ENCODE measurements around the gene RBM20. TPM values are rescaled to one million over a fixed set of nuclear protein-coding genes. Genes with fewer than 3 reads are reported as not detected.

Gene RBM20
- total RNA-seq, 4 donors from 2014 or later = 0.54 to 4.3 (median 1.5) TPM

DNA sequence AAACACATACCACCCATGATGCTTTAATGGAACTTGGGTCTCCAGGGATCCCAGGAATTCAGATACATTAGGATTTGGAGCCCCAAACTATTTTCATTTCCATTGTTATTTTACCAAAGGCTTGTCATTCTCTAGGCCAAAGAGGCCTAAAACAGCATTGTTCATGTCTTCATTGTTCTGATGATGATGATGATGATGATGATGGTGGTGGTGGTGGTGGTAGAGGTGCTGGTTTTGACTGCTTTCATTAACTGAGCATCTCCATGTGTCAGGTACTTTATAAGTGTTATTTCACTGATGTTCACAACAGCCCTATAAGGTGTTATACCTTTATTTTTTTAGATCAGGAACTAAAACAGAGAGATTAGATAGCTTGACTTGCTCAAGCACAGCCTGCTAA, 12.2 kb upstream of the RBM20 start:
- Histone ChIP-seq H3K27ac (no peak overlapping the region), H3K36me3 (no peaks in the 10 kb centered on the region)

DNA sequence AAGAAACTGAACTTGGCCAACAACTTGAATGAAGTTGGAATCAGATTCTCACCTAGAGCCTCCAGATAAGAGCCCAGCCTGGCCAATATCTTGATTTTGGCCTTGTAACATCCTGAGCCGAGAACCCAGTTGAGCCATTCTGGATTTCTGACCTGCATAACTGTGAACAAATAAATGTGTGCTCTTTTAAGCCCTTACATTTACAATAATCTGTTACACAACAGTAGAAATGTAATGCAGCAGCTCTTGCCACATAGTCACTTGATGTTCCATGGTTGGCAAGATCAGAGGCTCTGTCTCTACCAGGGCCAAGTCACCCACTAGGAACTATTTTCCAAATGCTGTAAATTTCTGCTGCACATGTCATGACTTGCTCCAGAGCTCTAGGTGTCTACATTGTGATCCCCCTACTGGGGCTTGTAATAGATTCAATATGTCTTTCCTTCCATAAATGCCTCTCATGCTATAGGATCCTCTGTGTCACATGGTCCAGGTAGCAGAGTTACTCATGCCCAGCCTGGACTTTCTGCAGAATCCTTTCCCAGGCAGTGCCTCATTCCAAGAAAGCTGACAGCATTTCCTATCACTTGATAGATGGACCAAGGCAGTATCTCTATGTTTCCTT, 11.4 kb upstream of the RBM20 start:
- H3K36me3 ChIP-seq = no peaks in the 10 kb centered on the region
- peaks cover 10 to 11% of the 10 kb centered on the region in 2 donors for H3K4me1 ChIP-seq
- no peak overlapping the region for H3K4me3 ChIP-seq (replicated peaks in 1 of 3)
- intact Hi-C loops (cut with DNase I) = no loop called here
- TF ChIP-seq, protein P1, sequence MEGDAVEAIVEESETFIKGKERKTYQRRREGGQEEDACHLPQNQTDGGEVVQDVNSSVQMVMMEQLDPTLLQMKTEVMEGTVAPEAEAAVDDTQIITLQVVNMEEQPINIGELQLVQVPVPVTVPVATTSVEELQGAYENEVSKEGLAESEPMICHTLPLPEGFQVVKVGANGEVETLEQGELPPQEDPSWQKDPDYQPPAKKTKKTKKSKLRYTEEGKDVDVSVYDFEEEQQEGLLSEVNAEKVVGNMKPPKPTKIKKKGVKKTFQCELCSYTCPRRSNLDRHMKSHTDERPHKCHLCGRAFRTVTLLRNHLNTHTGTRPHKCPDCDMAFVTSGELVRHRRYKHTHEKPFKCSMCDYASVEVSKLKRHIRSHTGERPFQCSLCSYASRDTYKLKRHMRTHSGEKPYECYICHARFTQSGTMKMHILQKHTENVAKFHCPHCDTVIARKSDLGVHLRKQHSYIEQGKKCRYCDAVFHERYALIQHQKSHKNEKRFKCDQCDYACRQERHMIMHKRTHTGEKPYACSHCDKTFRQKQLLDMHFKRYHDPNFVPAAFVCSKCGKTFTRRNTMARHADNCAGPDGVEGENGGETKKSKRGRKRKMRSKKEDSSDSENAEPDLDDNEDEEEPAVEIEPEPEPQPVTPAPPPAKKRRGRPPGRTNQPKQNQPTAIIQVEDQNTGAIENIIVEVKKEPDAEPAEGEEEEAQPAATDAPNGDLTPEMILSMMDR (IDR thresholded peaks at IDR 0.05) = no peak
- TF ChIP-seq POLR2A (IDR thresholded peaks at IDR 0.05) = no peak
- H3K27me3 ChIP-seq = no peaks in the 10 kb centered on the region
- no peak for DNase-seq
- H3K27ac ChIP-seq = no peak overlapping the region
- WGBS, 2 donors = 93% methylated on average over 1 of the region's 1 CpG
- H3K9me3 ChIP-seq = no peaks in the 10 kb centered on the region

More for the DNA sequence above, 12.2 kb upstream of the RBM20 start:
- TF ChIP-seq, protein P1 (IDR thresholded peaks at IDR 0.05) = no peak
- no peak for TF ChIP-seq POLR2A (IDR thresholded peaks at IDR 0.05)
- Histone ChIP-seq H3K4me1 (peaks cover 10 to 11% of the 10 kb centered on the region in 2 donors), H3K4me3 (replicated peaks in 1 of 3) (no peak overlapping the region), H3K9me3 (no peaks in the 10 kb centered on the region), H3K27me3 (no peaks in the 10 kb centered on the region)
- intact Hi-C loops (cut with DNase I) = no loop called here
- no peak for DNase-seq

GRCh38 chr10:110634527-110635209, 9.5 kb upstream of the RBM20 start:
- H3K4me1 ChIP-seq = peaks cover 4 to 8% of the 10 kb centered on the region in 2 donors
- intact Hi-C loops (cut with DNase I) = no loop called here
- H3K36me3 ChIP-seq = no peaks in the 10 kb centered on the region
- 33 to 46% methylated on average over 9 of the region's 9 CpGs for WGBS, 2 donors
- no peaks in the 10 kb centered on the region for H3K27me3 ChIP-seq
- peak; percentile 37 to 57 for DNase-seq
- no peaks in the 10 kb centered on the region for H3K9me3 ChIP-seq
- TF ChIP-seq POLR2A (IDR thresholded peaks at IDR 0.05) = no peak
- TF ChIP-seq, protein P1 (IDR thresholded peaks at IDR 0.05) = no peak
- no peak overlapping the region for H3K27ac ChIP-seq
- H3K4me3 ChIP-seq (replicated peaks in 1 of 3) = no peak overlapping the region

- WGBS, 2 donors = 90 to 100% methylated on average over 2 of the region's 2 CpGs
- no peak for DNase-seq
Measured at GRCh38 chr10:110636572-110636931, 7.6 kb upstream of the RBM20 start.

More at GRCh38 chr10:110636572-110636931, 7.6 kb upstream of the RBM20 start:
- H3K9me3 ChIP-seq = no peaks in the 10 kb centered on the region
- intact Hi-C loops (cut with DNase I) = no loop called here
- TF ChIP-seq, protein P1 (IDR thresholded peaks at IDR 0.05) = no peak
- TF ChIP-seq POLR2A (IDR thresholded peaks at IDR 0.05) = no peak
- H3K27ac ChIP-seq = no peak overlapping the region
- no peaks in the 10 kb centered on the region for H3K27me3 ChIP-seq
- H3K4me3 ChIP-seq (replicated peaks in 1 of 3) = no peak overlapping the region
- H3K36me3 ChIP-seq = no peaks in the 10 kb centered on the region
- H3K4me1 ChIP-seq = no peaks in the 10 kb centered on the region

Data from thyroid gland (tissue), 4 donors.